Measurements from ENCODE around the gene AP4S1. TPM values are rescaled to one million over a fixed set of nuclear protein-coding genes. Genes with fewer than 3 reads are reported as not detected.
"Not testable (repeated sequence)": the region's sequence is repeated elsewhere in the genome, so short reads cannot be mapped to it uniquely, and the experiment has no call there.

Gene AP4S1
- total RNA-seq, 2 donors from 2014 or later = 7.8 to 10.6 TPM

DNA sequence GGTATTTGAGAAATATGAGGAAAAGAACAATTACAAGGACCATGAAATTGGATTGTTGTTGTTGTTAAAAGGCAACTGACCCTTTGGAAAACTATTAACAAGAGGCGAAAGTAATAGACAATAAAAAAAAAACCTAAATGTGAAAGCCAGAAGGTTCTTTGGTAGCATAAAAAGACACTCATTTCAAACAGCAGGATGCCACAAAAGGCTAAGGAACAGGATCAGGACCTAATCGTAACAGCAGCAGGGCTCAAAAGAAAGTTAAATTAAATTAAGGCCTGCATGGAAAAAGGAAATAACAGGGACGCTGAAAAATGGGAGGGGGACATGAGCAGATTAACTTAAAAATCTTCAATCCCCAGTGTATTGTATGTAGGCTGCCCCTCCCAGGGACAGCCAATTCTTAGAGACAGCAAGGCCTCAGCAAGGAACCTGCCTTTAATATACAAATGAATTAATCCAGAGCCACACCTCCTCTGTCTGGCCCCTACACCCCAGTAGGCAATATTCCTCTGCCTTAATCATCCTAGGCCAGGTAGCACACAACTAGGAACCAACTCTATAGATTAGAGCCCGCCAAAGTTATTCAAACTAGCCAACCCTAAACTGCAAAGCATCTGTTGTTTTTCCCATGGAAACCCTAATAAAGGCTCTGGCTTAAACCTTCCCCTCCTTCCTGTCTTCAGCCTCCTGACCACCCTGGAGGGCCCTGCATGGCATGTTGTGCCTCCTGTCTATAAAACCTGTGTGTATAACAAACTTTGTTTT lies 28.4 kb upstream of the AP4S1 start:
- Mint-ChIP-seq H3K4me3 (no peak overlapping the region), H3K27me3 (no peaks in the 10 kb centered on the region), H3K27ac (no peak overlapping the region), H3K36me3 (peaks cover 20% of the 10 kb centered on the region), H3K4me1 (ENCODE audit: low read depth in 2 of 2) (peaks cover 35 to 51% of the 10 kb centered on the region in 2 donors), H3K9me3 (peaks cover 7% of the 10 kb centered on the region)
- DNase-seq (ENCODE audit: low spot score) (no peak), ATAC-seq (no peak)

- Mint-ChIP-seq H3K9me3 (peaks cover 7% of the 10 kb centered on the region), H3K4me3 (no peak overlapping the region), H3K4me1 (ENCODE audit: low read depth in 2 of 2) (peaks cover 39 to 58% of the 10 kb centered on the region in 2 donors), H3K27me3 (no peaks in the 10 kb centered on the region), H3K27ac (no peak overlapping the region), H3K36me3 (peaks cover 20% of the 10 kb centered on the region)
- DNase-seq (ENCODE audit: low spot score) = no peak
- ATAC-seq = no peak
These were observed 27.2 kb upstream of the AP4S1 start for GRCh38 chr14:30998100-30998706.

DNA sequence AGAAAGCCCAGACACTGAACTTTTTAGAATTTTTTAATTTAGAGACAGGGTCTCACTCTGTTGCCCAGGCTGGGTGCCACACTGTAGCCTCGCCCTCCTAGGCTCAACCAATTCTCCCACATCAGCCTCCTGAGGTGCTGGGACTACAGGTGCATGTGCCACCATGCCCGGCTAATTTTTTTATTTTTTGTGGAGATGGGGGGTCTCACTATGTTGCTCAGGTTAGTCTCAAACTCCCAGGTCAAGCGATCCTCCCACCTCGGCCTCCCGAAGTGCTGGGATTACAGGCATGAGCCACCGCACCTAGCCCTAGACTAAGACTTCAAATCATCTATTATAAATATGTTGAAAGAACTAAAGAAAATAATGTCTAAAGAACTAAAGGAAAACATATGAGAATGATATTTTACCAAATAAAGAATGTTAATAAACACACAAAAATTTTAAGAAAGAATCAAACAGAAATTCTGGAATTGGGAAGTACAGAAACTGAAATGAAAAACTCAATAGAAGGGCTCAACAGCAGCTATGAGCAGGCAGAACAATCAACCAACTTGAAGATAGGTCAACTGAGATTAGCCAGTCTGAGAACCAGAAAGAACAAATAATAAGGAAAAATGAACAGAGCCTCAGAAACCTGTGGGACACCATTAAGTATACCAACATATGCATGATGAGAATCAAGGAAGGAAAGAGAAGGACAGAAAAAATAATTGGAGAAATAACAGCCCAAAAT lies 26.2 kb upstream of the AP4S1 start:
- Mint-ChIP-seq H3K9me3 (peaks cover 7% of the 10 kb centered on the region), H3K27ac (no peak overlapping the region), H3K4me1 (ENCODE audit: low read depth in 2 of 2) (peaks cover 39 to 58% of the 10 kb centered on the region in 2 donors), H3K4me3 (no peak overlapping the region), H3K36me3 (peaks cover 20% of the 10 kb centered on the region), H3K27me3 (no peaks in the 10 kb centered on the region)
- ATAC-seq (no peak), DNase-seq (ENCODE audit: low spot score) (no peak)

DNA sequence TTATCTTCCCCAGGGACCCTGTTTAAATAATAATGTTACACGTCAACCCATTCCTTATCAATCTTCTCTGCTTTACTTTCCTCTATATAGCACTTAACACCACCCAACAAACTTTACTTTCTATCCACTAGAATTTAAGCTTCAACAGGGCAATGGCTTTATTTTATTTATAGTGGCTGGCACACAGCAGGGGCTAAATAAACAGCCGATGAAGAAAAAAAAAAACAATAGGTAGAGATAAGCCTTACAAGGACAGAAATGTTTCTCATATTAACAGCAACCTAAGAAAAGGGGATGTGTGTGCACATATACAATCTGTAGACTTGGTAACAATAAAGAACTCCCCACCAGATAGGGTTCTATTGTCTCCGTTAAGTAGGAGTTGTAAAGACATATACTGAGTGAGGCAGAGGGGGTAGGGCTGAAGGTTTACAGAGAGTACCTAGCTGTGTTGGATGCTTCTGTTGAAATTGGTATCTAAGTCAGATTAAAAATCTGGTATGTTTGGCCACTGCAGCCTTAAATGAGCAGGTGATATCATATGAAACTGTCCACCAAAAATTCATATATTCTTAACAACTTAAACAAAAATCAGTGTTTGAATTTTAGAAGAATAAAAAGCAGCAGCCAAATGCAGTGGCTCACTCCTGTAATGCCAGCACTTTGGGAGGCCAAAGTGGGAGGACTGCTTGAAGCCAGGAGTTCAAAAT lies 24.7 kb upstream of the AP4S1 start:
- ATAC-seq = no peak
- Mint-ChIP-seq H3K4me1 (ENCODE audit: low read depth in 2 of 2) (peaks cover 28 to 45% of the 10 kb centered on the region in 2 donors), H3K9me3 (peaks cover 7% of the 10 kb centered on the region), H3K27ac (no peak overlapping the region), H3K27me3 (no peaks in the 10 kb centered on the region), H3K36me3 (peaks cover 20% of the 10 kb centered on the region), H3K4me3 (peak overlapping the region; percentile 23)
- no peak for DNase-seq (ENCODE audit: low spot score)

DNA sequence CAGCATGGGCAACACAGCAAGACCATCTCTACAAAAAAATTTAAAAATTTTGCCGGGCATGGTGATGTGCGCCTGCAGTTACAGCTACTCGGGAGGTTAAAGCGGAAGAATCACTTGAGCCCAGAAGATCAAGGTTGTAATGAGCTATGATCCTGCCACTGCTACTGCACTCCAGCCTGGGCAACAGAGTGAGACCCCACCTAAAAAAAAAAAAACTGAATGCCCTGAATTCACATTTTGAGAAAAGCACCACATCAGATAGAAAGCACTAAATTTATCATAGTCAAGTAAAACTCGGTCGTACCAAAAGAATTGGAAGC lies 24.1 kb upstream of the AP4S1 start:
- ATAC-seq (no peak), DNase-seq (ENCODE audit: low spot score) (no peak)
- Mint-ChIP-seq H3K9me3 (peaks cover 7% of the 10 kb centered on the region), H3K27me3 (no peaks in the 10 kb centered on the region), H3K36me3 (peaks cover 20% of the 10 kb centered on the region), H3K27ac (no peak overlapping the region), H3K4me3 (peak overlapping the region; percentile 23), H3K4me1 (ENCODE audit: low read depth in 2 of 2) (peaks cover 25 to 45% of the 10 kb centered on the region in 2 donors)

GRCh38 chr14:31003284-31003683 lies 22.2 kb upstream of the AP4S1 start:
- Mint-ChIP-seq H3K9me3 (peaks cover 3% of the 10 kb centered on the region), H3K27me3 (no peaks in the 10 kb centered on the region), H3K4me3 (no peak overlapping the region), H3K4me1 (ENCODE audit: low read depth in 2 of 2) (peaks cover 20 to 29% of the 10 kb centered on the region in 2 donors), H3K27ac (peak overlapping the region in 1 of 2 donors; percentile 34), H3K36me3 (peaks cover 12% of the 10 kb centered on the region)
- DNase-seq (ENCODE audit: low spot score) (no peak), ATAC-seq (no peak)

DNA sequence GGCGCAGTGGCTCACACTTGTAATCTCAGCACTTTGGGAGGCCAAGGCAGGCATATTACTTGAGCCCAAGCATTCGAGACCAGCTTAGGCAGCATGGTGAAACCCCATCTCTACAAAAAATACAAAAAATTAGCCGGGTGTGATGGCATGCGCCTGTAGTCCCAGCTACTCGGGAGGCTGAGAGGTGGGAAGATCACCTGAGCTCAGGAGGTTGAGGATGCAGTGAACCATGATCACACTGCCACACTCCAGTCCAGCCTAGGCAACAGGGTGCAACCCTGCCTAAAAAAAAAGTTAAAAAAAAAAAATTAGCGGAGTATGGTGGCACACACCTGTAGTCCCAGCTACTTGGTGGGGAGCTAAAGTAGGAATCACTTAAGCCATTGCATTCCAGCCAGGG lies 21.4 kb upstream of the AP4S1 start:
- not testable (repeated sequence) for ATAC-seq; H3K27me3 Mint-ChIP-seq; DNase-seq (ENCODE audit: low spot score); H3K4me3 Mint-ChIP-seq; H3K9me3 Mint-ChIP-seq; H3K36me3 Mint-ChIP-seq; H3K27ac Mint-ChIP-seq
- peaks cover 18 to 26% of the 10 kb centered on the region in 2 donors for H3K4me1 Mint-ChIP-seq (ENCODE audit: low read depth in 2 of 2)

- H3K9me3 Mint-ChIP-seq = no peaks in the 10 kb centered on the region
- no peak for DNase-seq (ENCODE audit: low spot score)
- H3K36me3 Mint-ChIP-seq = no peaks in the 10 kb centered on the region
- ATAC-seq = no peak
- H3K27me3 Mint-ChIP-seq = no peaks in the 10 kb centered on the region
- H3K4me1 Mint-ChIP-seq (ENCODE audit: low read depth in 2 of 2) = peaks cover 7 to 8% of the 10 kb centered on the region in 2 donors
- no peak overlapping the region for H3K4me3 Mint-ChIP-seq
- H3K27ac Mint-ChIP-seq = no peak overlapping the region
These were observed 18.7 kb upstream of the AP4S1 start for GRCh38 chr14:31006703-31007102.

- H3K27me3 Mint-ChIP-seq = no peaks in the 10 kb centered on the region
- ATAC-seq = no peak
- H3K36me3 Mint-ChIP-seq = no peaks in the 10 kb centered on the region
- no peak overlapping the region for H3K27ac Mint-ChIP-seq
- H3K4me1 Mint-ChIP-seq (ENCODE audit: low read depth in 2 of 2) = peaks cover 0 to 10% of the 10 kb centered on the region in 2 donors
- no peak overlapping the region for H3K4me3 Mint-ChIP-seq
- H3K9me3 Mint-ChIP-seq = no peaks in the 10 kb centered on the region
- DNase-seq (ENCODE audit: low spot score) = no peak
These were observed 15.4 kb upstream of the AP4S1 start for GRCh38 chr14:31009836-31010574.

GRCh38 chr14:31010935-31011334 lies 14.5 kb upstream of the AP4S1 start:
- DNase-seq (ENCODE audit: low spot score) = no peak
- Mint-ChIP-seq H3K27me3 (no peaks in the 10 kb centered on the region), H3K27ac (no peak overlapping the region), H3K4me1 (ENCODE audit: low read depth in 2 of 2) (peaks cover 0 to 10% of the 10 kb centered on the region in 2 donors), H3K36me3 (no peaks in the 10 kb centered on the region), H3K9me3 (no peaks in the 10 kb centered on the region), H3K4me3 (no peak overlapping the region)
- no peak for ATAC-seq

DNA sequence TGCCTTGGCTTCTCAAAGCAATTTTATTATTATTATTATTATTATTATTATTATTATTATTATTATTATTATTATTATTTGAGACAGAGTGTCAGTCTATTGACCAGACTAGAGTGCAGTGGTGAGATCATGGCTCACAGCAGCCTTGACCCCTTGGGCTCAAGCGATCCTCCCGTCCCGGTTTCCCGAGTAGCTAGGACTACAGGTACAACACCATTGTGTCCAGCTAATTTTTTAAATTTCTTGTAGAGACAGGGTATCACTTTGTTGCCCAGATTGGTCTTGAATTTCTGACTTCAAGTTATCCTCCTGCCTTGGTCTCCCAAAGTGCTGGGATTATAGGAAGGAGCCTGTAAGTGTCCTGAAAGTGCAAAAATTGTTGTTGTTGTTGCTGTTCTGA lies 11.6 kb upstream of the AP4S1 start:
- ATAC-seq (no peak), DNase-seq (ENCODE audit: low spot score) (no peak)
- H3K36me3 Mint-ChIP-seq = no peaks in the 10 kb centered on the region
- H3K4me1 Mint-ChIP-seq (ENCODE audit: low read depth in 2 of 2) = peaks cover 0 to 15% of the 10 kb centered on the region in 2 donors
- H3K27me3 Mint-ChIP-seq = no peaks in the 10 kb centered on the region
- no peaks in the 10 kb centered on the region for H3K9me3 Mint-ChIP-seq
- no peak overlapping the region for H3K27ac Mint-ChIP-seq
- H3K4me3 Mint-ChIP-seq = no peak overlapping the region

DNA sequence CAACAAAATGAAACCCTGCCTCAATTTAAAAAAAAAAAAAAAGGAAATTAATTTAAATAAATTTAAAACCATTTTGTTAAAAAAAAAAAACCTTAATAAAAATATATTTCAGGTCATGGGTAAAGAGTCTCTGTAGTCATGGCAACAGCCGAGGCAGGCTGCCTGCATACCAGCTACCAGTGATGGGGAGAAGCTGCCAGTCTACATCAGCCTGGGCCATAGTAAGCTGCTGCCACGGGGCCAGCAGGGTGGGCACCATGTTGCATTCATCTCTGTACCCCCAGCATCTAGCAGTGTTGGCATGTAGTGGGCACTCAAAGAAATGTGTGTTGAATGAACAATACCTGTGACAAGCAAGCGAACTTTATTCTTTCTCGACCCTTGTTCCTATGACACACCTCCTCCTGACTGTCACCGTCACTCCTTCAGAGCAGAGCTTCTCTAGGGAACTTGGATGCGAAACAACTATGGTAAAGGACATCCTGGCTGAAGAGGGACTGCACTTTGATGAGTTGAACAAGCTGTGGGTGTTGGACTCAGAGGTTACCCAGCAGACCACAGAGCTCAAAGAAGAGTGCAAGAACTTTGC lies 7.3 kb upstream of the AP4S1 start:
- Mint-ChIP-seq H3K4me1 (ENCODE audit: low read depth in 2 of 2) (peaks cover 6 to 16% of the 10 kb centered on the region in 2 donors), H3K27me3 (no peaks in the 10 kb centered on the region), H3K9me3 (no peaks in the 10 kb centered on the region), H3K4me3 (no peak overlapping the region), H3K36me3 (peaks cover 6% of the 10 kb centered on the region), H3K27ac (no peak overlapping the region)
- no peak for ATAC-seq
- DNase-seq (ENCODE audit: low spot score) = no peak

All from natural killer cell treated with Interleukin-12 subunit alpha and Interleukin-12 subunit beta and Interleukin-15 and Interleukin-18, amount 100 ng/mL, for 72 hours (primary cell).